HEK293 (cell line): ENCODE measurements around the gene ZXDC.

Experiments
- CTCF ChIA-PET: fragments of 350-600 bp; formaldehyde crosslinking; extraction: SDS; loops from one replicate; lab custom pipeline; 2021; ENCODE audit warnings: antibody characterized with exemption; lab: Yijun Ruan, JAX
- POLR2A ChIA-PET: fragments of 300-600 bp; formaldehyde crosslinking; extraction: SDS; loops from one replicate; lab custom pipeline; 2020; ENCODE audit warnings: antibody characterized with exemption, inconsistent platforms; lab: Yijun Ruan, JAX
- H3K27ac ChIP-seq: fragments of 200-500 bp; sonication (Bioruptor generic); 2 replicates; pipeline ENCODE4 v1.5.1; 2014; ENCODE audit warnings: low read depth, low read length, control low read depth, inconsistent platforms; ENCODE audit errors: extremely low read depth
- H3K36me3 ChIP-seq, 2 experiments: fragments of 200-500 bp in 1 of 2; sonication (Bioruptor generic) in 1 of 2; 1 replicate in 1 of 2; 2 replicates in 1 of 2; pipeline ENCODE4 v1.5.1; 2014 to 2017; ENCODE audit warnings: inconsistent platforms in 2 of 2, low read length in 2 of 2; ENCODE audit not compliant: control insufficient read depth in 2 of 2, insufficient read depth in 1 of 2
- H3K4me1 ChIP-seq: fragments of 200-500 bp; sonication (Bioruptor generic); 2 replicates; pipeline ENCODE4 v1.5.1; 2014; ENCODE audit warnings: mild to moderate bottlenecking, low read length, inconsistent platforms; ENCODE audit not compliant: control insufficient read depth, insufficient read depth
- H3K4me3 ChIP-seq: 2 replicates; pipeline ENCODE4 v1.5.1; 2011; ENCODE audit warnings: low read depth, mild to moderate bottlenecking, control low read depth, low read length, moderate library complexity
- H3K9me3 ChIP-seq: fragments of 200-500 bp; sonication (Bioruptor generic); 2 replicates; pipeline ENCODE4 v1.5.1; 2014; ENCODE audit warnings: low read depth, low read length, inconsistent platforms; ENCODE audit not compliant: control insufficient read depth, insufficient read depth
- GLI4 ChIP-seq: fragments of 450-650 bp; formaldehyde crosslinking; IDR thresholded peaks from 2 replicates; pipeline ENCODE4 v1.5.1; 2016; ENCODE audit warnings: missing biosample characterization, missing genetic modification characterization
- GLIS2 ChIP-seq: fragments of 450-650 bp; formaldehyde crosslinking; IDR thresholded peaks from 2 replicates; pipeline ENCODE4 v1.5.1; 2016; ENCODE audit warnings: missing biosample characterization, missing genetic modification characterization
- MYNN ChIP-seq: fragments of 450-650 bp; formaldehyde crosslinking; IDR thresholded peaks from 2 replicates; pipeline ENCODE4 v1.5.1; 2016; ENCODE audit warnings: missing biosample characterization, missing genetic modification characterization, borderline replicate concordance
- SETDB1 ChIP-seq: IDR thresholded peaks from one replicate; pipeline ENCODE4 v1.6.1; 2017; ENCODE audit warnings: mild to moderate bottlenecking, low read length, moderate library complexity, mixed read lengths; ENCODE audit not compliant: insufficient read length
- ZFP41 ChIP-seq: fragments of 450-650 bp; formaldehyde crosslinking; IDR thresholded peaks from 2 replicates; pipeline ENCODE4 v1.5.1; 2016; ENCODE audit warnings: missing biosample characterization, missing genetic modification characterization, borderline replicate concordance
- ZNF10 ChIP-seq: fragments of 450-650 bp; formaldehyde crosslinking; IDR thresholded peaks from 2 replicates; pipeline ENCODE4 v1.5.1; 2017; ENCODE audit warnings: missing biosample characterization, missing genetic modification characterization
- ZNF132 ChIP-seq: fragments of 450-650 bp; formaldehyde crosslinking; IDR thresholded peaks from 2 replicates; pipeline ENCODE4 v1.5.1; 2017; ENCODE audit warnings: missing biosample characterization, missing genetic modification characterization, borderline replicate concordance
- ZNF16 ChIP-seq: fragments of 450-650 bp; formaldehyde crosslinking; IDR thresholded peaks from 2 replicates; pipeline ENCODE4 v1.5.1; 2016; ENCODE audit warnings: low read depth, missing biosample characterization, missing genetic modification characterization
- ZNF175 ChIP-seq: fragments of 450-650 bp; formaldehyde crosslinking; IDR thresholded peaks from 2 replicates; pipeline ENCODE4 v1.5.1; 2016; ENCODE audit warnings: missing biosample characterization, missing genetic modification characterization
- ZNF239 ChIP-seq: fragments of 450-650 bp; formaldehyde crosslinking; IDR thresholded peaks from 2 replicates; pipeline ENCODE4 v1.5.1; 2016; ENCODE audit warnings: missing biosample characterization, missing genetic modification characterization
- ZNF274 ChIP-seq, 2 experiments: fragments of 200-500 bp in 1 of 2; fragments of 450-650 bp in 1 of 2; sonication (Bioruptor generic) in 1 of 2; formaldehyde crosslinking in 1 of 2; IDR thresholded peaks; 2 replicates each; pipeline versions ENCODE4 v1.5.1 to v1.6.1; 2014 to 2016; ENCODE audit warnings: borderline replicate concordance in 1 of 2, inconsistent platforms in 1 of 2, low read length in 1 of 2, missing biosample characterization in 1 of 2, missing genetic modification characterization in 1 of 2
- ZNF292 ChIP-seq: fragments of 450-650 bp; formaldehyde crosslinking; IDR thresholded peaks from 2 replicates; pipeline ENCODE4 v1.5.1; 2016; ENCODE audit warnings: low read depth, missing biosample characterization, missing genetic modification characterization, borderline replicate concordance
- ZNF48 ChIP-seq: fragments of 450-650 bp; formaldehyde crosslinking; IDR thresholded peaks from 2 replicates; pipeline ENCODE4 v1.5.1; 2016; ENCODE audit warnings: missing biosample characterization, missing genetic modification characterization
- ZNF514 ChIP-seq: fragments of 450-650 bp; formaldehyde crosslinking; IDR thresholded peaks from 2 replicates; pipeline ENCODE4 v1.5.1; 2016; ENCODE audit warnings: missing biosample characterization, missing genetic modification characterization
- ZNF530 ChIP-seq: fragments of 450-650 bp; formaldehyde crosslinking; IDR thresholded peaks from 2 replicates; pipeline ENCODE4 v1.5.1; 2016; ENCODE audit warnings: low read depth, missing biosample characterization, missing genetic modification characterization
- ZNF654 ChIP-seq: fragments of 450-650 bp; formaldehyde crosslinking; IDR thresholded peaks from 2 replicates; pipeline ENCODE4 v1.5.1; 2016; ENCODE audit warnings: low read depth, missing biosample characterization, missing genetic modification characterization
- ZNF658 ChIP-seq: fragments of 450-650 bp; formaldehyde crosslinking; IDR thresholded peaks from 2 replicates; pipeline ENCODE4; 2016; ENCODE audit warnings: missing biosample characterization, missing genetic modification characterization
- ZNF701 ChIP-seq: fragments of 450-650 bp; formaldehyde crosslinking; IDR thresholded peaks from 2 replicates; pipeline ENCODE4 v1.5.1; 2016; ENCODE audit warnings: missing biosample characterization, missing genetic modification characterization
- ZNF843 ChIP-seq: fragments of 450-650 bp; formaldehyde crosslinking; IDR thresholded peaks from 2 replicates; pipeline ENCODE4 v1.5.1; 2016; ENCODE audit warnings: missing biosample characterization, missing genetic modification characterization
- TF ChIP-seq, protein P1 (sequence below): fragments of 450-650 bp; IDR thresholded peaks from 2 replicates; pipeline ENCODE4 v1.5.1; 2018; ENCODE audit warnings: missing biosample characterization, mild to moderate bottlenecking, missing genetic modification characterization
- TF ChIP-seq, protein P2 (sequence below): fragments of 450-650 bp; formaldehyde crosslinking; IDR thresholded peaks from 2 replicates; pipeline ENCODE4 v1.5.1; 2017; ENCODE audit warnings: missing biosample characterization, mild to moderate bottlenecking, missing genetic modification characterization, moderate library complexity
- TF ChIP-seq, protein P3 (sequence below): fragments of 450-650 bp; formaldehyde crosslinking; IDR thresholded peaks from 2 replicates; pipeline ENCODE4 v1.5.1; 2017; ENCODE audit warnings: missing biosample characterization, missing genetic modification characterization
- TF ChIP-seq, protein P4 (sequence below): fragments of 450-650 bp; formaldehyde crosslinking; IDR thresholded peaks from 2 replicates; pipeline ENCODE4 v1.5.1; 2016; ENCODE audit warnings: missing biosample characterization, missing genetic modification characterization

The ZXDC gene

GRCh38 chr3:126460381-126460780 lies 15.3 kb downstream of the ZXDC start (continued):
- TF ChIP-seq, protein P1, sequence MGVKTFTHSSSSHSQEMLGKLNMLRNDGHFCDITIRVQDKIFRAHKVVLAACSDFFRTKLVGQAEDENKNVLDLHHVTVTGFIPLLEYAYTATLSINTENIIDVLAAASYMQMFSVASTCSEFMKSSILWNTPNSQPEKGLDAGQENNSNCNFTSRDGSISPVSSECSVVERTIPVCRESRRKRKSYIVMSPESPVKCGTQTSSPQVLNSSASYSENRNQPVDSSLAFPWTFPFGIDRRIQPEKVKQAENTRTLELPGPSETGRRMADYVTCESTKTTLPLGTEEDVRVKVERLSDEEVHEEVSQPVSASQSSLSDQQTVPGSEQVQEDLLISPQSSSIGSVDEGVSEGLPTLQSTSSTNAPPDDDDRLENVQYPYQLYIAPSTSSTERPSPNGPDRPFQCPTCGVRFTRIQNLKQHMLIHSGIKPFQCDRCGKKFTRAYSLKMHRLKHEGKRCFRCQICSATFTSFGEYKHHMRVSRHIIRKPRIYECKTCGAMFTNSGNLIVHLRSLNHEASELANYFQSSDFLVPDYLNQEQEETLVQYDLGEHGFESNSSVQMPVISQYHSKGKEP (tag by site-specific recombination), result no peak
- TF ChIP-seq ZNF274 (IDR thresholded peaks at IDR 0.05; ENCODE audit: low read length) (no peak), ZNF274 (tag by site-specific recombination; IDR thresholded peaks at IDR 0.05; ENCODE audit: borderline replicate concordance) (no peak), ZNF701 (tag by site-specific recombination) (no peak), ZNF530 (tag by site-specific recombination) (no peak)

GRCh38 chr3:126459763-126460127 lies 15.9 kb downstream of the ZXDC start:
- H3K4me3 ChIP-seq, result no peak overlapping the region
- peaks cover 5 to 93% of the 10 kb centered on the region in 2 experiments for H3K36me3 ChIP-seq
- no peaks in the 10 kb centered on the region for H3K4me1 ChIP-seq
- H3K27ac ChIP-seq, result no peak overlapping the region
- CTCF ChIA-PET, result no interaction called here
- no peaks in the 10 kb centered on the region for H3K9me3 ChIP-seq
- no peak for TF ChIP-seq SETDB1
- TF ChIP-seq ZNF239, result no peak
- no peak for TF ChIP-seq ZNF658 (tag by site-specific recombination)
- no peak for TF ChIP-seq ZNF16 (tag by site-specific recombination)
- TF ChIP-seq MYNN (tag by site-specific recombination), result no peak
- TF ChIP-seq, protein P2, sequence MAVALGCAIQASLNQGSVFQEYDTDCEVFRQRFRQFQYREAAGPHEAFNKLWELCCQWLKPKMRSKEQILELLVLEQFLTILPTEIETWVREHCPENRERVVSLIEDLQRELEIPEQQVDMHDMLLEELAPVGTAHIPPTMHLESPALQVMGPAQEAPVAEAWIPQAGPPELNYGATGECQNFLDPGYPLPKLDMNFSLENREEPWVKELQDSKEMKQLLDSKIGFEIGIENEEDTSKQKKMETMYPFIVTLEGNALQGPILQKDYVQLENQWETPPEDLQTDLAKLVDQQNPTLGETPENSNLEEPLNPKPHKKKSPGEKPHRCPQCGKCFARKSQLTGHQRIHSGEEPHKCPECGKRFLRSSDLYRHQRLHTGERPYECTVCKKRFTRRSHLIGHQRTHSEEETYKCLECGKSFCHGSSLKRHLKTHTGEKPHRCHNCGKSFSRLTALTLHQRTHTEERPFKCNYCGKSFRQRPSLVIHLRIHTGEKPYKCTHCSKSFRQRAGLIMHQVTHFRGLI (tag by site-specific recombination), result no peak
- TF ChIP-seq GLIS2, result no peak
- TF ChIP-seq ZNF48, result no peak
- TF ChIP-seq ZNF654 (tag by site-specific recombination), result no peak
- TF ChIP-seq, protein P3, sequence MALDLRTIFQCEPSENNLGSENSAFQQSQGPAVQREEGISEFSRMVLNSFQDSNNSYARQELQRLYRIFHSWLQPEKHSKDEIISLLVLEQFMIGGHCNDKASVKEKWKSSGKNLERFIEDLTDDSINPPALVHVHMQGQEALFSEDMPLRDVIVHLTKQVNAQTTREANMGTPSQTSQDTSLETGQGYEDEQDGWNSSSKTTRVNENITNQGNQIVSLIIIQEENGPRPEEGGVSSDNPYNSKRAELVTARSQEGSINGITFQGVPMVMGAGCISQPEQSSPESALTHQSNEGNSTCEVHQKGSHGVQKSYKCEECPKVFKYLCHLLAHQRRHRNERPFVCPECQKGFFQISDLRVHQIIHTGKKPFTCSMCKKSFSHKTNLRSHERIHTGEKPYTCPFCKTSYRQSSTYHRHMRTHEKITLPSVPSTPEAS, result no peak
- TF ChIP-seq ZNF132 (tag by site-specific recombination), result no peak
- no peak for TF ChIP-seq ZNF175 (tag by site-specific recombination)
- no peak for TF ChIP-seq ZFP41 (tag by site-specific recombination)
- no peak for TF ChIP-seq ZNF292 (tag by site-specific recombination)
- no peak for TF ChIP-seq GLI4 (tag by site-specific recombination)
- TF ChIP-seq, protein P4, sequence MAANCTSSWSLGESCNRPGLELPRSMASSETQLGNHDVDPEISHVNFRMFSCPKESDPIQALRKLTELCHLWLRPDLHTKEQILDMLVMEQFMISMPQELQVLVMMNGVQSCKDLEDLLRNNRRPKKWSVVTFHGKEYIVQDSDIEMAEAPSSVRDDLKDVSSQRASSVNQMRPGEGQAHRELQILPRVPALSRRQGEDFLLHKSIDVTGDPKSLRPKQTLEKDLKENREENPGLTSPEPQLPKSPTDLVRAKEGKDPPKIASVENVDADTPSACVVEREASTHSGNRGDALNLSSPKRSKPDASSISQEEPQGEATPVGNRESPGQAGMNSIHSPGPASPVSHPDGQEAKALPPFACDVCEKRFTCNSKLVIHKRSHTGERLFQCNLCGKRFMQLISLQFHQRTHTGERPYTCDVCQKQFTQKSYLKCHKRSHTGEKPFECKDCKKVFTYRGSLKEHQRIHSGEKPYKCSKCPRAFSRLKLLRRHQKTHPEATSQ (tag by site-specific recombination), result no peak
- no peak for TF ChIP-seq ZNF514 (tag by site-specific recombination)
- no peak for TF ChIP-seq ZNF10 (tag by site-specific recombination)
- no peak for TF ChIP-seq ZNF843 (tag by site-specific recombination)
- POLR2A ChIA-PET, result no interaction called here
